Adipocyte (in vitro differentiated cells): ENCODE results near the gene ZFP1.

Source experiments
- DNase-seq: peaks from one replicate; pipeline ENCODE4 v3.0.0-alpha.2; 2015; ENCODE audit warnings: low read depth
- H3K27me3 ChIP-seq: replicated peaks from 2 replicates; pipeline ENCODE4 v1.7.0; 2013; ENCODE audit warnings: mild to moderate bottlenecking, low read length, moderate library complexity; ENCODE audit not compliant: control insufficient read depth, insufficient read depth
- H3K36me3 ChIP-seq: 2 replicates; pipeline ENCODE4 v1.7.0; 2013; ENCODE audit warnings: low read length, mild to moderate bottlenecking, moderate library complexity; ENCODE audit not compliant: control insufficient read depth, insufficient read depth, severe bottlenecking
- H3K4me1 ChIP-seq: 2 replicates; pipeline ENCODE4 v1.7.0; 2013; ENCODE audit warnings: mild to moderate bottlenecking, low read length, moderate library complexity; ENCODE audit not compliant: control insufficient read depth, insufficient read depth
- H3K4me3 ChIP-seq: 2 replicates; pipeline ENCODE4 v1.7.0; 2013; ENCODE audit warnings: mild to moderate bottlenecking, low read length, moderate library complexity
- H3K9ac ChIP-seq: 2 replicates; pipeline ENCODE4 v1.7.0; 2013; ENCODE audit warnings: mild to moderate bottlenecking, low read length, moderate library complexity
- H3K9me3 ChIP-seq: 2 replicates; pipeline ENCODE4 v1.7.0; 2013; ENCODE audit warnings: mild to moderate bottlenecking, low read length, moderate library complexity; ENCODE audit not compliant: control insufficient read depth

The ZFP1 gene

DNA sequence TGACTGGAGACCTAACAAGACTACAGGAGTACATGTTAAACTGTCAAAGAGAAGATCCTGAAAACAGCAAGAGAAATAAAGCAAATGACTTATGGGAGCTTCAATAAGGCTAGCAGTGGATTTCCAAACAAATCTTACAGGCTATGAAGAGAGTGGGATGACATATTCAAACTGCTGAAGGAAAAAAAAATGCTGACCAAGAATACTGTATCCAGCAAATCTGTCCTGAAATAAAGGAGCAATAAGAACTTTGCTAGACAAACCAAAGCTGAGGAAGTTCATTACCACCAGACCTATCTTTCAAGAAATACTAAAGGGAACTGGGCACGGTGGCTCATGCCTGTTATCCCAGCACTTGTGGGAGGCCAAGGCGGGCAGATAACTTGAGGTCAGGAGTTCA is 28.6 kb downstream of the ZFP1 start:
- H3K9me3 ChIP-seq = peaks cover 74% of the 10 kb centered on the region
- H3K4me1 ChIP-seq = no peaks in the 10 kb centered on the region
- H3K4me3 ChIP-seq = no peak overlapping the region
- no peaks in the 10 kb centered on the region for H3K36me3 ChIP-seq
- no peak overlapping the region for H3K9ac ChIP-seq
- H3K27me3 ChIP-seq = no peaks in the 10 kb centered on the region
- no peak for DNase-seq

DNA sequence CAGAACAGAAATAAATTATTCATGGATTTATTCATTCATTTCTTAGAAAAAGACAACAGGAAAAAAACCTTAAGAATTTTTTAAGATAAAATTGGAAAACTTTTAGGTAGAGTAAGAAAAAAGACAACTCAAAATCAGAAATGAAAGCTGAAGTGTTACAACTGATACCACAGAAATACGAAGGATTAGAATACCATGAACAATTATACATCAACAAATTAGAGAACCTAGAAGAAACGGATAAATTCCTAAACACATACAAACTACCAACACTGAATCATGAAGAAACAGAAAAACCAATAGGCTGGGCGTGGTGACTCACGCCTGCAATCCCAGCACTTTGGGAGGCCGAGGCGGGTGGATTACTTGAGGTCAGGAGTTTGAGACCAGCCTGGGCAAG is 30.9 kb downstream of the ZFP1 start:
- DNase-seq = no peak
- no peaks in the 10 kb centered on the region for H3K27me3 ChIP-seq
- no peaks in the 10 kb centered on the region for H3K4me1 ChIP-seq
- H3K9ac ChIP-seq = no peak overlapping the region
- H3K9me3 ChIP-seq = peaks cover 63% of the 10 kb centered on the region
- no peaks in the 10 kb centered on the region for H3K36me3 ChIP-seq
- H3K4me3 ChIP-seq = no peak overlapping the region

DNA sequence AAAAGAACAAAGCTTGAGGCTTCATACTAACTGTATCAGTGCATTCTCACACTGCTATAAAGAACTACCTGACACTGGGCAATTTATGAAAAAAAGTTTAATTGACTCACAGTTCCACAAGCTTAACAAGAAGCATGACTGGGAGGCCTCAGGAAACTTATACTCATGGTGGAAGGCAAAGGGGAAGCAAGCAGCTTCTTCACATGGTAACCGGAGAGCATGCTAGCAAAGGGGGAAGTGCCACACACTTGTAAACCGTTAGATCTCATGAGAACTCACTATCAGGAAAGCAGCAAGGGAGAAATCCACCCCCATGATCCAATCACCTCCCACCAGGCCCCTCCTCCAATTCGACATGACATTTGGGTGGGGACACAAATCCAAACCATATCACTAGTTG is 33.3 kb downstream of the ZFP1 start:
- H3K4me1 ChIP-seq = no peaks in the 10 kb centered on the region
- peaks cover 43% of the 10 kb centered on the region for H3K9me3 ChIP-seq
- no peaks in the 10 kb centered on the region for H3K36me3 ChIP-seq
- no peak for DNase-seq
- H3K4me3 ChIP-seq = no peak overlapping the region
- no peak overlapping the region for H3K9ac ChIP-seq
- H3K27me3 ChIP-seq = no peaks in the 10 kb centered on the region

DNA sequence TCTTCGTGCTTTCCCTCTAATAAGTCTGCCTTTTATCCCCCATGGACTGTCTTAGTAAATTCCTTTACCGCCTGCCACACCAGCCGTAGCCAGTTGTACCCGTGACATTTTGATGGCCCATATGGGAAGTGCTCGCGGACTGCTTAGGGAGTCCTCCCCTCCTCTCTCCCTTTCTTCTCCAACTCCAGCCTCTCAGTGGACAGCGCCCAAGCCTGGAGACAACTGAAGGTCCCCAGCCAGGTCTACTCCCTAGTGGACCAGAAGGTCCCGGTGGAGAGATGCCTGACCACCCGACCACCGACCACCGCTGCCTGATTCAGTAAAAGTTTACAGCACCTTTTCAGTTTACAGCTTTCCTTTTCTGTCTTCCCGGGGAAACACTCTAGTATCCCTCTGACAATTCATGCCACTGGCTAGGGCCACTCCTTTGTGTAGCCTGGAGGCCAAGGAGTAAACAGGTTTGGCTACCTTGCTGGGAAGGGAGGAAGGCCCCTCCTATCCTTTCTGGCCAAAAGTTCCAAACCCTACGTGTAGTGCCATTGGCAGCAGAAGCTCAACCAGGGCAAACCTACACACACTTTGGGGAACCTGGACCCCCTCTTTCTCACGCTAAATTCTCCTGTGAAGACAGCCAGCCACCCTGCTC is 40.6 kb downstream of the ZFP1 start:
- Histone ChIP-seq H3K9me3 (peaks cover 13% of the 10 kb centered on the region), H3K27me3 (peaks cover 17% of the 10 kb centered on the region), H3K4me1 (no peaks in the 10 kb centered on the region), H3K4me3 (no peak overlapping the region), H3K36me3 (no peaks in the 10 kb centered on the region), H3K9ac (no peak overlapping the region)
- DNase-seq = no peak

DNA sequence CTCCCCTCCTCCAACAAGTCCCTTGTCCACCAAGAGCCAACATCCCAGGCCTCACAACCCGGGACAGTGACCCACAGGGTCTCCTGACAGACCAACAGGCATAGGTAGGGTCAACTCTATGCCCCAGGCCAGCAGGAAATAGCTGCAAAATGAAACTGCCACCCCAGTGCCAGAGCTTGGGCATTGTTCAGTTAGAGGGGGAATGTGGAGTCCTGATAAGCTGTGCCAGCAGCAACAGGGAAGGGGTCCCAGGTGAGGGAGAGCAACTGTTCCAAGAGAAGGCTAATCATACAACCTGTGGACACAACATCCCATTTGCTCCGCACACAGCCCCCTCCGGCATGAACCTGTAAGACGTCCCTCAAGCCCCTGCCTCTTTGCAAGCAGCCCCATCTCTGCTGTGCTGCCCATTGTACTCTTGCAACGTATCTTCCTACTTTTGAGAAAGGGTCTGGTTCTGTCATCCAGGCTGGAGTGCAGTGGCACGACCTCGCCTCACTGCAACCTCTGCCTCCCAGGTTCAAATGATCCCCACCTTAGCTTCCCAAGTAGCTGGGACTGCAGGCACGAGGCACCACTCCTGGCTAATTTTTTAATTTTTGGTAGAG is 41.4 kb downstream of the ZFP1 start:
- Histone ChIP-seq H3K27me3 (peaks cover 17% of the 10 kb centered on the region), H3K9ac (no peak overlapping the region), H3K4me1 (no peaks in the 10 kb centered on the region), H3K9me3 (peaks cover 13% of the 10 kb centered on the region), H3K4me3 (no peak overlapping the region), H3K36me3 (no peaks in the 10 kb centered on the region)
- no peak for DNase-seq

DNA sequence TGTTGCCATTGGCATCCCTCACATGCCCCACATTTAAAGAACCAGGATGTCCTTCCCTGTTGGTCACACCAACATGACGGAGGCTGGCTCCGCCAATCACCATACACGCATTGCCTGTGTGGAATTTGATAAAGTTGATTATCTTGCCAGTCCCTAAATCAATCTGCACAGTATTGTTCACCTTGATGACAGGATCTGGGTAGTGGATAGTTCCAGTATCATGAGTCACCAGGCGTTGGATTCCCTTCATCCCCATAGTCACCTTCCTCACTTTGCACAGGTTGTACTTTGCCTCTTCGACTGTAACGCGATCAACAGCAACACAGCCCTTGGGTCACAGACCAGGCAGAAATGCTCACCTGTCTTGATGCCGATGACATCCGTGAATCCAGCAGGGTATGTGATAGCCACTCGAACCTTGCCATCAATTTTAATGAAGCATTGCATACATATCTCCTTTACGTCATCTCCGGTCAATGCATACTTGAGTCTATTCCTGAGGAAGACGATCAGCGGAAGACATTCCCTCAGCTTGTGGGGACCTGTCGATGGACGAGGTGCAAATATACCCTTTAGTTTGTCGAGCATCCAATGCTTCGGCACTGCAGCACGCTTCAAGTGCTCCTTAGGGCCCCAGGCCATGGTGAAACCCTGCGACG is 44.4 kb downstream of the ZFP1 start:
- no peak for DNase-seq
- Histone ChIP-seq H3K27me3 (peaks cover 34% of the 10 kb centered on the region), H3K36me3 (no peaks in the 10 kb centered on the region), H3K9ac (no peak overlapping the region), H3K9me3 (peaks cover 23% of the 10 kb centered on the region), H3K4me3 (no peak overlapping the region), H3K4me1 (no peaks in the 10 kb centered on the region)

DNA sequence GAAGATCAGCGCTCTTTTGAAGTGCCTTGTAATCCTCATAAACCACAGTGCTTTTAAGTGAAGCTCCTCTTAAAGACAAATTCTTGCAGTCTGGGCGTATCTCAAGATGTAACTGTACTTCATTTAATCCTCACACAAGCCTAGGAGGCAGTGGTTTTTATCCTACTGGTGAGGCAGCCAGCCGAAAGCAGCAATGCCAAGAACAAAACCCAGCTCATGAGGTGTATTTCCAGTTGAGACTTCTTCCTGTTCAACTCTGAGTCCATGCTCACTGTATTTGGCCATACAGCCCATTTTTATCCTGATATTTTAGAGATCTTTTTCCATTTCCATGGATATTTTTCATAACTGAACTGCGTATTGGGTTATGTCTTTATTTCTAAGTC is 44.9 kb downstream of the ZFP1 start:
- no peak for DNase-seq
- peaks cover 34% of the 10 kb centered on the region for H3K27me3 ChIP-seq
- H3K4me3 ChIP-seq = no peak overlapping the region
- peaks cover 23% of the 10 kb centered on the region for H3K9me3 ChIP-seq
- no peak overlapping the region for H3K9ac ChIP-seq
- H3K4me1 ChIP-seq = peaks cover 3% of the 10 kb centered on the region
- no peaks in the 10 kb centered on the region for H3K36me3 ChIP-seq

DNA sequence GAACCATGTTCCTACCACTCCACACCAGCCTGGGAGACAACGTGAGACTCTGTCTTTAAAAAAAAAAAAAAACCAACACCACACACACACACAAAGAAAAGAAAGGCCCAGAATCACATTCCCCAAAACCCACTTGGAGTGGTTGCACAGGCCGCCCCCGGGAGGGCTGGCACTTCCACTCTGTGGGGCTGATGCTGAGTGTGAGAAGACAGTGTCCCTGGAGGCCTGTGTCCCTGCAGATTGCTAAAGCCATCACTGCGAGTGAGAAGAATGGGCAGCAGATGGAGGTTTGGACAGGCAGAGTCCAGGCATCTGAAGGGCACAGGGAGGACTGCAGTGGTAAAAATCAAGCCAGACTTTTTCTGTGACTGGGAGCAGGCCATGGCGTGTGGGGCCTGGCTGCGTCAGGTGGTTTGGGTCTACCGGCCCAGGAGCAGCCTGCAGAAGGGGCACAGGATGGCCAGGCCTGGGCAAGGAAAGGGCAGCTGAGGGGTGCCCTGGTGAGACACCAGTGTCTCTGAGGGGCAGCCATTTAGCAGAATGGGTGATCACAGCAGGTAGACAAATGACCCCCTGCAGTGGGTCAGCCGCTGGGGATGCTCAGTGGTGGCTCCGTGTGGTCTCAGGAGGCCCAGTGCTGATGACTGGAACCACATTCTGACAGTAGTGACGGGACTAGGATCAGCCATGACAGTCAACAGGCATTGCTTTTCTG is 45.6 kb downstream of the ZFP1 start:
- H3K27me3 ChIP-seq = peaks cover 30% of the 10 kb centered on the region
- H3K4me1 ChIP-seq = peaks cover 5% of the 10 kb centered on the region
- no peak overlapping the region for H3K4me3 ChIP-seq
- no peaks in the 10 kb centered on the region for H3K36me3 ChIP-seq
- H3K9me3 ChIP-seq = peaks cover 23% of the 10 kb centered on the region
- no peak for DNase-seq
- no peak overlapping the region for H3K9ac ChIP-seq

DNA sequence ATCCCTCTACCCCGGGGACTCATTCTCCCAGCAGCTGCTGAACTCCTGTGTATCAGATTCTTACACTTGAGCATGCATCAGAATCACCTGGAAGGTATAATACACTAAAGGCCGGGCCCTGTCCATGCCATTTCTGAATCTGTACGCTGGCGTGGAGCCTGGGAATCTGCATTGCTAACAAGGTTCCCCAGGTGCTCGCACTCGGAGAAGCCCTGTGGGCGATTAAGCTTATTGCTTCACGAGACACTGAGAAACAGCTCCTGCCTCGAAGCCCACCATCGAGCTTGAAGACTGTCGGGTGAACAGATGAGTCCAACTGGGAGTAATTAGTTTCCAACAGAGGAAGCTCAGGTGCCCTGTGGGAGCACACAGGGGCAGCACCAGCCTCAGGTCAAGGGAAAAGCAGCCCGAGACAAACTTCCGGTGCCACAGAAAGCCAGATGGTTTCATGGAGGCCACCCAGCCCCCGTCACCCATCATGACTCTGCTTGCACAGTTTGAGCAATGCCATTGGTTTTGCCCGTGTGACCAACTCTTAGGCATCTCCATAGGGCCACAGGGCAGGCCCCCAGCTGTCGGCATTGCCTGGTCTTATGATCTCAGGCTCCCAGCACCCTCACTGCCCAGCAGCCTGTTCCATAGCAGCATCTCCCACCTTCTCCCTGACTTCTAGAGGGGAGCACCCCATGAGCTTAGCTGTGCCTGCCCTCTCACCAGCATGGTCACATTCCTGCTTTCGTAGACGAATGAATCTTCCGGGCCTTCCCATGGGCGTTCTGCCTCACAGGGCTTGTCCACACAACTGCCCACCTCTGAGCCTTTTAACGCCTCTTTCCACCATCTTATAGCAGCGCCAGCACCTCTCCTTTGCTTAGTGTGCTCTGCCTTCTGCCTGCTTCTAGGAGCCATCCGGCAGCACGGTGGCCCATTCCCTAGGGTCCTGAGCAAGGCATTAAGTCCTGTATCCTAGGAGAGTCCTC is 47.8 kb downstream of the ZFP1 start:
- Histone ChIP-seq H3K4me3 (no peak overlapping the region), H3K9ac (no peak overlapping the region), H3K4me1 (peaks cover 5% of the 10 kb centered on the region), H3K36me3 (no peaks in the 10 kb centered on the region), H3K9me3 (peaks cover 23% of the 10 kb centered on the region), H3K27me3 (peaks cover 29% of the 10 kb centered on the region)
- DNase-seq = no peak

DNA sequence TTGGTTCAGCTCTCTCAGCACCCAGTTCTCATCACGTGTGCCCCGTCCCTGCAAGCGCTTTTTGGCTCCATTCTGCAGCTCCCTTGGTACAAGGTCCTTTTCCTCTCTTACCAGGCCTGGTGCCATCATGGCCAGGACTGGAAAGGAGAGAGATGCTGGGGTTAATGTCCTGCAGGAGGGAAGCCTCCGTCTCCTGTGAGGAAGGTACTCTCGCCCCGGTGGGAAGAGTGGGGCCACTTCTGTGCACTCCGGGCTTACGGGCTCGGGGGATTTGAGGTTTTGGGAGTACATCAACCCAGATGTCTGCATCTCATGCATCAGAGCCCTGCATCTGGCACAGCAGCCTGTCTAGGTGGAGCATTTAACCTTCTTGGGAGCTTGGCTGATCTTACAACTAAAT is 48.5 kb downstream of the ZFP1 start:
- DNase-seq = no peak
- H3K9ac ChIP-seq = no peak overlapping the region
- H3K9me3 ChIP-seq = peaks cover 23% of the 10 kb centered on the region
- no peak overlapping the region for H3K4me3 ChIP-seq
- H3K36me3 ChIP-seq = no peaks in the 10 kb centered on the region
- H3K27me3 ChIP-seq = peaks cover 23% of the 10 kb centered on the region
- peaks cover 5% of the 10 kb centered on the region for H3K4me1 ChIP-seq
